ENCODE data around the gene CPTP. TPM values are rescaled to one million over a fixed set of nuclear protein-coding genes. Genes with fewer than 3 reads are reported as not detected.

Gene CPTP
- total RNA-seq, 4 donors from 2014 or later: 15.4 to 44.9 (median 31.5) TPM

DNA sequence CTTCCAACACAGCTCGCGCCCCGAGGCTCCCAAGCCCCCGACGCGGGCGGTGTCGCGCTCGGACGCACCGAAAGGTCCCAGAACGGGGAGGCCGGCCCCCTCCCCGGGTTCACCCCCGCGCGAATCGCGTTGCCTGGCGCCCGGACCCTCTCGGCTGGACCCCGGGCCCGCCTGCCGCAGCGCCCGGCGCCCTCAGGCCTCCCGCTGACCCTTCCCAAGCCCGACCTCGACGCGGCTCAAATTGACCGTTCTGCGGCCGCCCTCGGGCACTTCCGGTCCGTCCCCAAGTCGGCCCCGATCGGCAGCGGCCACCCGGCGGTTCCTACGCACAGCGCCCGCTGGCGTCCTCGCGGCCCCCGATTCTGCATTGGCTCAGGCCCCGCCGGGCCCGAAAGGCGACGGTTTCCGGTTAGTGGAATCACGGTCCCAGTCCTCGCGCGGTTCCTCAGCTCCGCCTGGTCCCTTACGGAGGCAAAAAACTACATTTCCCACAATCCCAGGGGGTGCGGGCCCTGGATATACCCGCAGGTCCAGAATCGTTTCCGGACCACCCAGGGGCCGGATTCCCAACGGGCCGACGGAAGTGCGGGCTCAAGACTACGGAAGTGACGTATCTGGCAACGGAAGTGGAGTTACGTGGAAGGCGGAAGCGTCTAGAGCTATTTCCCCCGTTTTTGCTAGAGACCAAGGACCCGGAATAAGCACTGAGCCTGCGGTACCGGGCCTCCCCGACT lies 50.5 kb downstream of the CPTP start, which contains the start of gene AURKAIP1:
AURKAIP1 (minus strand) TSS at position 279 of the 734 bp plus-strand sequence. CDS start 451 bp downstream, outside the sequence.
- peaks cover 0 to 19% (median 15%) of the 10 kb centered on the region in 4 donors for H3K36me3 ChIP-seq
- H3K27me3 ChIP-seq: no peaks in the 10 kb centered on the region
- H3K4me1 ChIP-seq: peaks cover 32 to 45% (median 43%) of the 10 kb centered on the region in 4 donors
- under 1% methylated on average over 27 of the region's 85 CpGs for WGBS
- intact Hi-C loops (cut with DNase I): loop anchor here (2.0 to 10.0 kb wide), 2 partner anchors 24 to 260 kb away; partner anchors contain the start of genes C1orf159 and CCNL2
- peak within 1 kb of the TSS; percentile 71 to 99 (median 86) for H3K4me3 ChIP-seq
- no peaks in the 10 kb centered on the region for H3K9me3 ChIP-seq
- DNase-seq (ENCODE audit: extremely low spot score): peak; percentile 99
- H3K27ac ChIP-seq (replicated peaks in 1 of 4): peak within 1 kb of the TSS; percentile 88 to 97 (median 95)
- no peak for TF ChIP-seq EP300 (IDR thresholded peaks at IDR 0.05)
- TF ChIP-seq POLR2AphosphoS5 (IDR thresholded peaks at IDR 0.05): peak; percentile 86 to 93
- TF ChIP-seq CTCF (IDR thresholded peaks at IDR 0.05): peak in 2 of 3 experiments; percentile 35 to 47
- no peak for TF ChIP-seq POLR2A (IDR thresholded peaks at IDR 0.05; ENCODE audit: low read depth)

- no peak for DNase-seq (ENCODE audit: extremely low spot score)
- Histone ChIP-seq H3K36me3 (peaks cover 3 to 31% (median 20%) of the 10 kb centered on the region in 4 donors), H3K27ac (replicated peaks in 1 of 4) (peak overlapping the region in 2 of 4 donors; percentile 88 to 97), H3K4me1 (peaks cover 29 to 38% (median 36%) of the 10 kb centered on the region in 4 donors), H3K27me3 (no peaks in the 10 kb centered on the region), H3K4me3 (no peak overlapping the region), H3K9me3 (no peaks in the 10 kb centered on the region)
- TF ChIP-seq CTCF (IDR thresholded peaks at IDR 0.05) (no peak), POLR2A (IDR thresholded peaks at IDR 0.05; ENCODE audit: low read depth) (no peak)
- intact Hi-C loops (cut with DNase I): loop anchor here (10.0 kb wide), 1 partner anchor 262 kb away; the partner anchor contains the start of gene C1orf159
- 91% methylated on average over 9 of the region's 10 CpGs for WGBS
Measured at GRCh38 chr1:1376551-1377226, 52.1 kb downstream of the CPTP start.

- H3K36me3 ChIP-seq: peaks cover 5 to 30% (median 22%) of the 10 kb centered on the region in 4 donors
- no peaks in the 10 kb centered on the region for H3K27me3 ChIP-seq
- H3K9me3 ChIP-seq: no peaks in the 10 kb centered on the region
- no peak for DNase-seq (ENCODE audit: extremely low spot score)
- H3K4me1 ChIP-seq: peaks cover 22 to 29% (median 27%) of the 10 kb centered on the region in 4 donors
- no peak overlapping the region for H3K27ac ChIP-seq (replicated peaks in 1 of 4)
- 91% methylated on average over 16 of the region's 16 CpGs for WGBS
- TF ChIP-seq CTCF (IDR thresholded peaks at IDR 0.05): no peak
- no peak for TF ChIP-seq EP300 (IDR thresholded peaks at IDR 0.05)
- no peak for TF ChIP-seq POLR2AphosphoS5 (IDR thresholded peaks at IDR 0.05)
- no peak for TF ChIP-seq POLR2A (IDR thresholded peaks at IDR 0.05; ENCODE audit: low read depth)
- H3K4me3 ChIP-seq: no peak overlapping the region
- intact Hi-C loops (cut with DNase I): loop anchor here (10.0 kb wide), 1 partner anchor 263 kb away; the partner anchor contains the start of gene C1orf159
Measured at GRCh38 chr1:1377540-1378205, 53.1 kb downstream of the CPTP start.

Small RNAs within 50 kb of the gene (small RNA-seq; reads per million reads assigned to genes)
- 0 to 0.51 (median 0.33) reads per million in 3 donors for gene MIR6726

Other genes with a start within 250 kb of the CPTP start
- gene C1orf159, start 208.7 kb upstream of the CPTP start, total RNA-seq: 10 to 100 TPM in 1 of 4 donors, 1 to 10 TPM in 3; 4.2 to 11.9 (median 8.5) TPM
- gene TTLL10, start 150.9 kb upstream of the CPTP start, total RNA-seq: under 1 TPM in 1 of 4 donors, not detected in 3; 0.17 TPM
- under 1 TPM in 2 of 4 donors, not detected in 2; 0.29 to 0.66 TPM for gene TNFRSF18, start 118.2 kb upstream of the CPTP start, total RNA-seq
- 1 to 10 TPM in 2 of 4 donors, under 1 TPM in 2; 0.50 to 2.1 (median 0.93) TPM for gene TNFRSF4, start 110.6 kb upstream of the CPTP start, total RNA-seq
- 100 to 1,000 TPM in 3 of 4 donors, 10 to 100 TPM in 1; 88.5 to 125 (median 107) TPM for gene SDF4, start 92.8 kb upstream of the CPTP start, total RNA-seq
- gene B3GALT6, start 92.6 kb upstream of the CPTP start, total RNA-seq: 10 to 100 TPM; 10.4 to 24.6 (median 21.0) TPM
- under 1 TPM in 2 of 4 donors, not detected in 2; 0.33 to 0.52 TPM for gene C1QTNF12, start 78.1 kb upstream of the CPTP start, total RNA-seq
- 10 to 100 TPM; 34.9 to 61.4 (median 49.5) TPM for gene UBE2J2, start 50.9 kb upstream of the CPTP start, total RNA-seq
- gene SCNN1D, start 44.4 kb upstream of the CPTP start, total RNA-seq: 1 to 10 TPM in 3 of 4 donors, under 1 TPM in 1; 0.83 to 4.1 (median 1.9) TPM
- 10 to 100 TPM; 34.8 to 63.2 (median 47.4) TPM for gene ACAP3, start 16.9 kb upstream of the CPTP start, total RNA-seq
- 10 to 100 TPM; 10.3 to 24.7 (median 21.7) TPM for gene PUSL1, start 16.2 kb upstream of the CPTP start, total RNA-seq
- 100 to 1,000 TPM in 1 of 4 donors, 10 to 100 TPM in 3; 75.9 to 121 (median 87.8) TPM for gene INTS11, start 142 bp upstream of the CPTP start, total RNA-seq
- under 1 TPM in 2 of 4 donors, not detected in 2; 0.17 to 0.32 TPM for gene TAS1R3, start 6.5 kb downstream of the CPTP start, total RNA-seq
- 100 to 1,000 TPM in 2 of 4 donors, 10 to 100 TPM in 2; 66.9 to 141 (median 114) TPM for gene DVL1, start 24.6 kb downstream of the CPTP start, total RNA-seq
- gene MXRA8, start 33.8 kb downstream of the CPTP start, total RNA-seq: 100 to 1,000 TPM in 2 of 4 donors, 10 to 100 TPM in 2; 68.5 to 129 (median 87.2) TPM
- 100 to 1,000 TPM in 3 of 4 donors, 10 to 100 TPM in 1; 98.4 to 152 (median 117) TPM for gene AURKAIP1, start 50.4 kb downstream of the CPTP start, total RNA-seq
- gene CCNL2, start 74.5 kb downstream of the CPTP start, total RNA-seq: 100 to 1,000 TPM in 2 of 4 donors, 10 to 100 TPM in 2; 73.4 to 136 (median 108) TPM
- gene MRPL20, start 82.5 kb downstream of the CPTP start, total RNA-seq: 100 to 1,000 TPM; 144 to 175 (median 155) TPM
- 10 to 100 TPM in 2 of 4 donors, 1 to 10 TPM in 2; 8.1 to 19.2 (median 9.8) TPM for gene ANKRD65, start 96.5 kb downstream of the CPTP start, total RNA-seq
- 100 to 1,000 TPM in 2 of 4 donors, 10 to 100 TPM in 2; 99.7 to 168 (median 116) TPM for gene VWA1, start 110.9 kb downstream of the CPTP start, total RNA-seq
- 1 to 10 TPM in 1 of 4 donors, under 1 TPM in 3; 0.32 to 2.4 (median 0.58) TPM for gene ATAD3C, start 124.9 kb downstream of the CPTP start, total RNA-seq
- gene ATAD3B, start 147.0 kb downstream of the CPTP start, total RNA-seq: 10 to 100 TPM in 2 of 4 donors, 1 to 10 TPM in 2; 9.7 to 14.9 (median 10.0) TPM
- 10 to 100 TPM; 18.3 to 29.3 (median 25.2) TPM for gene ATAD3A, start 187.4 kb downstream of the CPTP start, total RNA-seq
- 10 to 100 TPM in 2 of 4 donors, 1 to 10 TPM in 2; 8.7 to 22.1 (median 13.9) TPM for gene TMEM240, start 215.8 kb downstream of the CPTP start, total RNA-seq

Measured in esophagus muscularis mucosa (tissue), 4 donors.